HCEC 1CT (cell line): Measurements from ENCODE around the gene OGFOD2.

Source experiments
- DNase-seq: peaks from one replicate; pipeline ENCODE4 v3.0.0-alpha.2; 2017

Gene OGFOD2

DNA sequence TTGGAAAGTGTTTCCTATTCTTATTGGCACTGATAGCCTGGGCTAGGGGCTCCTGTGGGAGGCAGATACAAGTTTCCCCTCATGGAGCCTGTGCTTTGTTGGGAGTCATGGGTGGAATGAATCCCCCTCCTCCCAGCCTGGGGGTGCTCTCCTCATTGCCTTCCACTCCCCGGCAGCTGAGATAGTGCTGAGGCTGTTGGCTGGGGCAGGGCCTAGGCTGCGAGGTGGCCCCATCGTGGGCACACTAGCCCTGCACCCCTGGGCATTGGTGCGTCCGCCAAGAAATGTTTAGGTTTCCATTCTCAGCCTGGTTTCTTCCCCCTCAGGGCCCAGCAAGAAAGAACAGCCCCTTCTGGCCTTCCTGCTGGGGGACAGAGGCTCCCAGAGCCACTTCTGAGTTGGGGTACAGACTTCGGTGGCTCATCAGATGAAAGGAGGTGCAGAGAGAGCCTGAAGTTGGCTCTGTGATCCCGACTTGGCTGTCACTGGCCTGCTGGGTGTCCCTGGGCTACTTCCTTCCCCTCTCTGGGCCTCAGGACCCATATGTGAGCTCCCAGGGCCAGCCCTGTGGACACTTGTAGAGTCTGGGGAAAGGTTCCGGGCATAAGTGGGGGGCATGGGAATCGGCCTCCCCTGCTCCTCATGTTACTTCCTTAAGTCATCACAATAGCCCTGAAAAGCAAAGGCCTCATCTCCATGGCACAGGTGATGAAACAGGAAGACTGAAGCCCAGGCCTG is 2.8 kb downstream of the OGFOD2 start:
- DNase-seq, result no peak

DNA sequence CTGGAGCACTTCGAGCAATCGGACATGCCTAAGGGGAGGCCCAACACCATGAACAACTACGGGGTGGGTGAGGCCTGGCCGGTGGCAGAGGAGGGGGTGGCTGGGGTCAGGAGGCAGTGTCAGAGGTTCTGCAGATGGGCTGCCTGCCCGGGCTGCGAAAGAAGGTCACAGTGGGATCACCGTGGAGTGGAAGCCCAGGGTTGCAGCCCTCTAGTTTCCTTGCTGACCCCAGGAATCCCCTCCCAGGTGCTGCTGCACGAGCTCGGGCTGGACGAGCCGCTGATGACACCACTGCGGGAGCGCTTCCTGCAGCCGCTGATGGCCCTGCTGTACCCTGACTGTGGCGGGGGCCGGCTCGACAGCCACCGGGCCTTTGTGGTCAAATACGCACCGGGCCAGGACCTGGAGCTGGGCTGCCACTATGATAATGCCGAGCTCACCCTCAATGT is 3.5 kb downstream of the OGFOD2 start:
- no peak for DNase-seq

DNA sequence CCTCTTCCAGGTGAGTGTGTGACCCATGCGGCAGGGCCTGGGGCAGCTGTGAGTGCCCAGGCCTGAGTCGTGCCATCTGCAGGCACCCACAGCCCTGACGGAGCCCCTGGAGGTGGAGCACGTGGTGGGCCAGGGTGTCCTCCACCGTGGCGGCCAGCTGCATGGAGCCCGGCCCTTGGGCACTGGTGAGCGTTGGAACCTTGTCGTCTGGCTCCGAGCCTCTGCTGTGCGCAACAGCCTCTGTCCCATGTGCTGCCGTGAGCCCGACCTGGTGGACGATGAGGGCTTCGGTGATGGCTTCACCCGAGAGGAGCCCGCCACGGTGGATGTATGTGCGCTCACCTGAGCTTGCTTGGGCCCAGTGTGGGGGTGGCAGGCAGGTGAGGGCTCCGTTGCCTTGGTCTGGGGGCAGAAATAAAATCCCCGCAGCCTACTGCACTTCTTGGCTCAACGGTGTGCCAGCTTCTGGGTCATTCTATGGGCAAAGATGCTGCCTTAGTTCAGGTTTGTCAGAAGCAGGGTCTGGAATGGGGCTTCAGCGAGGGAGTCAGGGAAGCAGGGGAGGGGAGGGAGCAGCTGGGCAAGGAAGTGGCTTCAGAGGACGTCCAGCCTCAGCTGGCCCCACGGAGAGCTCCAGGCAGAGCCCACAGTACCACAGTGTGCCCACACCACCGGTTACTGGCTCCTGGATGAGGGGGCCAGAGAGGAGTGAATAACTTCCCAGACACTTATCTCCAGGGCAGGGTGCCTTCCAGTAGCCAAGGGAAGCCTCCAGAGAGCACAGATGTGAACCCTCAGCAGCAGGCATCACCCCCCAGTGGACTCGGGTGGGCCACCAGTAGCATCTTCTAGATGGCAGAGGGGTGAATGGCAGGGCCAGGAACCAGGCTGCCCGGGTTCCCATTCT is 4.2 kb downstream of the OGFOD2 start:
- DNase-seq, result no peak

DNA sequence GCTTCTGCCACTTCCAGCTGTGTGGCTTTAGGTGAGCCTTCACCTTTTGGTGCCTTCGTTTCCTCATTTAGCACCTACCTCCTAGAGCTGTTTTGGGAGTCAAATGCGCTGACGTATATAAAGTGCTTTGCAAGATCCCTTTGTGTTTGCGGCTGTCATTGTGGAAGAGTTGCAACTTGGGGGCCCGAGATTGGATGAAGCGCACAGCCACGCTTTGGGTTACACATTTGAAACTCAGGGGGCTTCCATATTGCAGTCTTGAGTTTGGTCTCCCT is 4.8 kb downstream of the OGFOD2 start:
- no peak for DNase-seq

DNA sequence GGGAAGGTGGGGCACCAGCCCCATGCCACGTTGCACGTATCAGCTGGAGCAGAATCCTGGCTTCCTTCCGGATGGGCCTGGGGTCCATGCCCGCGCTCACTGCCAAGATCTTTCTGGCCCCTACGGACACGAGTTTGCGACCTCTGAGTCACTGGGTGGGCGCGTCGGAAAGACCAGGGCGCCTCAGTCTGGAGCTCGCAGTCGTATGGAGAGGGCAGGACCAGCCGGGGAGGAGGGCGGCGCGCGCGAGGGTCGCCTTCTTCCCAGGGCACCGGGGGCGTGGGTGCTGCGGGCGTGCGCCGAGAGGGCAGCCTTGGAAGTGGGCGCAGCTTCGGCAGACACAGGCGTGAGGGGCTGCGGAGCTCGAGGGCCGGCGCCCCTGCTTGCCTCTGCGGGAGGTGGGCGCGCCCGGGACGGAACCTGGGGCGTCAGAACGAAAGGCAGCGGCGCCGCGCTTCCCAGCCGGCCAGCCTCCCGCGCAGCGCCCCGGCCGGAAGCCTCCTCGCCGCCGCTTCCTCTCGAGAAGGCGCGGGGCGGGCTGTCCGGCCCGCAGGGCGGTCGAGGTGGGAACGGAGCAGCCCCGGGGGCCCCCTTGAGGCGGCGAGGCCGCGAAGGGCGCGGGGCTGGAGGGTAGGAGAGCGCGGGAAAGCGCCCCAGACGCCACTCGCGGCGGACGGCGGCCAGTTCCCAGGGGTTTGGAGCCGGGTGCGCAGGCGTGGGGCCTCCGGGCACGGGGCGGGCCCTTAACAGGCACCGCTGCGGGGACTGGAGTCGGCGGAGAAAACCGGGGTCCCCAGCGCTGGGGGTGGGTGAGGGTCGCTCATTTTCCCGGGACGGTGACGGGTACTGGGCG is 5.4 kb downstream of the OGFOD2 start, which contains the start of gene ARL6IP4:
Gene ARL6IP4, plus strand, starts transcription at position 499 of the 853 bp plus-strand sequence. CDS start 459 bp downstream, outside the sequence.
- DNase-seq, result peak; percentile 69

DNA sequence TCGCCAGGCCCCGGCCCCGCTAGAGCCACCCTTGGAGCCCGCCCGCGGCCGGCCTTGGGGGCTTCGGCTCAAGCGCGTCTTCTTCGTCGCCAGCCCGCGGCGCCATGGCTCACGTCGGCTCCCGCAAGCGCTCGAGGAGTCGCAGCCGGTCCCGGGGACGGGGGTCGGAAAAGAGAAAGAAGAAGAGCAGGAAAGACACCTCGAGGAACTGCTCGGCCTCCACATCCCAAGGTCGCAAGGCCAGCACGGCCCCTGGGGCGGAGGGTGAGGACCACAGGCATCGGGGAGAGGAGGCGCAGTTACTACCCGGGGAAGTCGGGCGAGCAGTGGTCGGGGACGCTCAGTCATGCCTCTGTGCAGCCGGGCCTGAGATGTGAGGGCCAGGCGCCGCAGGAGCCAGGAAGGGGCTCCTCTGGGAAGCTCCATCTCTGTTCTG is 6.0 kb downstream of the OGFOD2 start:
- no peak for DNase-seq

DNA sequence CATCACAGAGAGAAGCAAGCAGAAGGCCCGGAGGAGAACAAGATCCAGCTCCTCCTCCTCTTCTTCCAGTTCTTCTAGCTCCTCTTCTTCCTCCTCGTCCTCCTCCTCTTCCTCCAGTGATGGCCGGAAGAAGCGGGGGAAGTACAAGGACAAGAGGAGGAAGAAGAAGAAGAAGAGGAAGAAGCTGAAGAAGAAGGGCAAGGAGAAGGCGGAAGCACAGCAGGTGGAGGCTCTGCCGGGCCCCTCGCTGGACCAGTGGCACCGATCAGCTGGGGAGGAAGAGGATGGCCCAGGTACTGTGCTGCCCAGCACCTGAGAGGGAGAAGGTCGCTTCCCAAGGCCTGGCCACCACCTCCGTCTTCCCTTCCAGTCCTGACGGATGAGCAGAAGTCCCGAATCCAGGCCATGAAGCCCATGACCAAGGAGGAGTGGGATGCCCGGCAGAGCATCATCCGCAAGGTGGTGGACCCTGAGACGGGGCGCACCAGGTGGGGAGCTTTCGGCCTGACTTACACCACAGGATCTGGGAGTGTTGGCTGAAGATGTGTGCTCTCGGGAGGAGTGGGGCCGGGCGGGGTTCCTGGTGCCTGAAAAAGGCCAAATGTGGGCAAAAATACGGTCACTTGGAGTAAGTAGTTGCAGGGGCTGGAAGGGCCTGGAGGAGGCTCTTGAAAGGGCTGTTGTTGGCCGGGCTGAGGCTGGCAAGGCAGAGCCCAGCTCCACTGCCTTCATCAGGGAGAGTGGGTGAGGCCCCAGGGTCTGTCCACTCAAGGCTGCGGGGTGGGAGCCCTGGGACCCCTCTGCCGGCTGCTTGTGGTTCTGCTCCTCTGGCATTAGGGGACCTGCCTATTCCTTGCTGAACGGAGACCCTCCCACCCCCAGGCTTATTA is 6.8 kb downstream of the OGFOD2 start:
- DNase-seq, result no peak

DNA sequence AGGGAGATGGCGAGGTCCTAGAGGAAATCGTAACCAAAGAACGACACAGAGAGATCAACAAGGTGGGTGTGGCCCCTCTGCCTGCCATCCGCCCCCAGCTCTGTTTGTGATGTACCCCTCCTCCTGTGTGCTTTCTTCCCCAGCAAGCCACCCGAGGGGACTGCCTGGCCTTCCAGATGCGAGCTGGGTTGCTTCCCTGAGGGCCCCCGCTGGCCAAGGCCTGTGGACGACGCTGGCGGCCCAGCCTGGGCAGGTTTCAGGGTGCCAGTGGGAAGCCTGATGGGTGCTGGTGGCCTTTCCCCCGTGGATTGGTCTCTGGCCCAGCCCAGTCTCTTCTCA is 7.4 kb downstream of the OGFOD2 start:
- DNase-seq, result no peak

DNA sequence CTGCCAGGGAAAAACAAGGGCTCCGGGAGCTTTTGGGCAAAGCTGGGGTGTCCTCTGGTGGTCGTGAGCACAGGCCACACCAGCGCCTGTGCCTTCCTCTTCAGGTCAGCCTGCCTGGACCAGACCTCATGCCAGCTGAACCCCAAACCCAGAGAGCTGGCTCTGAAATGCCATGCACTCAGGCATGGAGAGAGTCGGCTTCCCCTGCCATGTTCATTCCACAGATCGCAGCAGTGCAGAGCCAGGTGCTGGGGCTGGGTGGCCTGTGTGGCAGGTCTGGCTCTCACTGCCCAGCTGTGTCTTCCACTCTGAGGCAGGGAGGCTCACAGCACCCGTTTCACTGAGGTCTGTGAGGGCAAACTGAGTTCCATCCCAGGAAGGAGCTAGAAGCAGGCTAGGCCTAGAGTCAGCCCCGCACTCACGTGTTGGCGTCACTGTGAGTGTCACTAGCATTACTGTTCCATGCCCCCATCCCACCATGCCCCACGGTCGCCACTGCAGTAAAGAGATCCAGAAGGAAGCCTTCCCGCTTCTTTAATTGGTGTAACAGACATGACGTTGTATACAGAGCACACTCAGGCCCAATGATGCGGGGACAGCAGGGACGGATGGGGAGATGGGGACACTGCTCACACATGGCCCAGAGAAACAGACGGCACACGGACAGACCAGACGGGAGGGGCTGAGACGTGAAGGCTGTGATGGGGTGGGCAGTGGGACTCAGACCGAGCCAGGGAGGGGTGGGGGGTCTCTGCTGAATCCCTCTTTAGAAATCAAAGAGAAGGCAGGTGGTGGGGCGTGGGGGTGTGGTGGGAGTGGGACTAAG is 8.1 kb downstream of the OGFOD2 start:
- no peak for DNase-seq

DNA sequence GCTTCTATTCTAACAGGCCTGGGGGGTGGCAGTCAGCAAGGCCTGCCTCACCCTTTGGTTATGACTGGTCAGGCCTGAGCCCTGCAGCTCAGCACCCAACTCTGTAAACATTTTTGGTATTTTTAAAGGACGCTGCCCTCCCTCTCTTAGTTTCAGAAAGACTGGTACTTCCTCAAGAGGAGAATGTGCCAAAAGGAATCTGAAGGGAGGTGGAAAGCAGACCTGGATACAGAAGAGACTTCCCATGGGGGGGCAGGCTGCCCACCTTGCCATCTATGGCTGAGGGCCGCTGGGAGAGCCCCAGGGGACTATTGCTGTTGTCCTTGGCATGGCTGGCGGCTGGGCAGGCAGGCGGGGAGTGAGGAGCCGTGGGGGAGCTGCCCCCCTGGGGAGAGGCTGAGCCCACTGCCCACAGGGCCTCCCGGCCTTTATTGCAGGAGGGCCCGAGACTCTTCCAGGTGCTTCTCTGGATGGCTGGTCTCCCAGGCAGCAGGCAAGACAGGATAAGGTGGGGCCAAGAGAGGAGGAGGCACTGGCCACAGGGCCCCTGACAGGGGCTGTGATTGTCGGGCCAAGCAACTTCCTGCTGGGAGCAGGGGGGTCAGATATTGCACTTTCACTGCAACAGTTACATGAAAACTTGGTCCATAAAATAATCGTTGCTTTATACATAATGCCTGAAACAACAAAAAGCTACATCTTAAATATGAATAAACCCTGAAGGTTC is 8.9 kb downstream of the OGFOD2 start:
- DNase-seq, result no peak

DNA sequence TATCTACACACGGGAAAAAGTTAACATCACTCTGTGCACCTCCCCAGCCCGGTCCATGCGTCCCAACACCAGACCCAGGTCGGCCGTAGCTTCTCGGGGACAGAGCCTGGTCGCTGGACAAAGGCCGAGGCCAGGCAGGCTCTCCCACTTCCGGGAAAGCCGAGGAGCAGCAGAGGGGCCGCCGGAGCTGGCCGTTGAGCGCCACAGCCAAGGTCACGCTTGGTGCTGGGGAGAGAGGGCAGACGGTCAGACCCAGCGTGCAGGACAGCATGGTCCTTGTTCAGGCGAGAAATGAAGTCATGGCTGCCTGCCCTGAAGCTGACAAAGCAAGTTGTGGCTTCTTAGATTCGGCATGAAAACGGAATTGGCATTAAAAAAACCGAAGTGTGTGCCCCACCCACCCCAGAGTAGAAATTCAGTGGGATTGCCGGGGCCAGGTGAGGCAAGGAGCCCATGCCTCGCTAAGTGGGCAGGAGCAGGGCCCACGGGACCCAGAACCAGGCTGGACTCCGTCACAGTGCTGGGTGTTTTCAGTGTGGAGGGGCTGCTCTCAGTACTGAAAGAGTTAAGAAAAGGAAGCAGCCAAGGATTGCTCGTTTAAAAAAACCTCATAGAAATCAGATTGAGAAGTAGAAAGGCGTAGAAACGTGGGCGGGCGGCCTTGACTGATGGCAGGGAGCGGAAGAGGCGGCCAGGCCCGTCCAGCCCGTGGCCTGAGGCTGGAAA is 9.7 kb downstream of the OGFOD2 start:
- no peak for DNase-seq

DNA sequence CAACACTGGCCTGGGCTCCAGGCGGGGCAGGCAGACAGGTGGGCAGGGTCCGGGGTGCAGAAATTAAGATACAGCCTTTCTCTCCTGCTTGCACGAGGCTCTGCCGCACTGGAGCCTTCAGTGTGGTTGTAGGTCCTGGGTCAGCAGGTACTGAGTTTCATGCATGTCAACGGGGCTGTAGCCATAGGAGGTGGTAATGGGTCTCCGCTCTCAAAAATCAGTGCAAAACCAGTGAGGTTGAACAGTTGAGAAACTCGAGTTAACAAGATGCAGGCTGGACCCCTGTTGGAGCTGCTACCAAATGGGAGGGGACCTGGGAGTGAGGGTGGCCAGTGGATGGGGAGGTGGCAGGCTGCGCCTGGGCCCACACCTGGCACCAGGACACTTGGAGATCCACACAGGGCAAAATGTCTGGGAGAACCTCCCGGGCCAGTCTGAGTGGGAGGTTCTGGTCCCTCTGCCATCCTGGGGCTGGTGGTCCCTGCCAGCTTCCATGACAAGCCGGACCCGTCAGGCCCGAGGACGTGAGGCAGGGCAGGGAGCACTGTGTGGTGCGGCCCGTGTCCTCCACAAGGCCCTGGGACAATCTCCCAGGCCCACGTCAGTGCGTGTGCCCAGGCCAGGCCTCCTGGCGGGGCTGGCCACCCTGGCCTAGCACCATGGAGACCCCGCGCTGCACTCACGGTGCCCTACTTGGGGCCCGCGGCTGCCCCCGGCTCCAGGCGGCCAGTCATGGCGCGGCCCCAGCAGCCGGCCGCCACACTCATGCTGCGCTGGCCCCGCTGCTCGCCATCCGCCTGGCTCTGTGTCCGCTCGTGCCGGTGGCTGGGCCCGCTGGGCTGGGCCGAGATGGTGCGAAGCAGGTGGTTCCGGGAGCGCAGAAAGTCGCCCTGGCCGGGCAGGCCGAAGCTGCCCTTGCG is 10.6 kb downstream of the OGFOD2 start:
- no peak for DNase-seq

DNA sequence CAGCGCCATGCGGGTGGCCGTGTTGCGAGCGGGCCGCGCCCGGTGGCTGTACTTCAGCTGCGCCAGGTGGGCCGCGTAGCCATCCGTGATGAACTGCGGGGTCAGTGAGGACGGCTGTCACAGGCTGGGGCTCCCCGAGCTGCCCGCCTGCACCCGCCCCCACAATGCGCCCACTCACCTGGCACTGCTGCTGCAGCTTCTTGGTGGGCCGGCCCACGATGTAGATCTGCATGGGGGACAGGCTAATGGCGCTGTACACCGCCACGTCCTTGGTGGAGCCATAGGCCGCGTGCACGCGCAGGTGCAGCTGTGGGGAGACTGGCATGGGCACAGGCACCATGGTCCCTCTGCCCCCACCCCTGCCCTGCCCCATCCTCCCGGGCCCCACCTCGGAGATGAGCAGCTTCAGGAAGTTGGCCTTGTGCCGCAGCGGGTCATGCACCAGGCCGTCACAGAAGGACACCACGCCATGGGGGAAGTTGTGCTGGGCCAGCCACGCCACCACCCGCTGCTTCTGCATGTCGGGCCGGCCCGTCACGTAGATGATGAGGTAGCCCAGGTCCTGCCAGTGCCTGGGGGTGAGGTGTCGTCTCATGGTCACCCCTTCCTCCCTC is 11.3 kb downstream of the OGFOD2 start:
- no peak for DNase-seq

DNA sequence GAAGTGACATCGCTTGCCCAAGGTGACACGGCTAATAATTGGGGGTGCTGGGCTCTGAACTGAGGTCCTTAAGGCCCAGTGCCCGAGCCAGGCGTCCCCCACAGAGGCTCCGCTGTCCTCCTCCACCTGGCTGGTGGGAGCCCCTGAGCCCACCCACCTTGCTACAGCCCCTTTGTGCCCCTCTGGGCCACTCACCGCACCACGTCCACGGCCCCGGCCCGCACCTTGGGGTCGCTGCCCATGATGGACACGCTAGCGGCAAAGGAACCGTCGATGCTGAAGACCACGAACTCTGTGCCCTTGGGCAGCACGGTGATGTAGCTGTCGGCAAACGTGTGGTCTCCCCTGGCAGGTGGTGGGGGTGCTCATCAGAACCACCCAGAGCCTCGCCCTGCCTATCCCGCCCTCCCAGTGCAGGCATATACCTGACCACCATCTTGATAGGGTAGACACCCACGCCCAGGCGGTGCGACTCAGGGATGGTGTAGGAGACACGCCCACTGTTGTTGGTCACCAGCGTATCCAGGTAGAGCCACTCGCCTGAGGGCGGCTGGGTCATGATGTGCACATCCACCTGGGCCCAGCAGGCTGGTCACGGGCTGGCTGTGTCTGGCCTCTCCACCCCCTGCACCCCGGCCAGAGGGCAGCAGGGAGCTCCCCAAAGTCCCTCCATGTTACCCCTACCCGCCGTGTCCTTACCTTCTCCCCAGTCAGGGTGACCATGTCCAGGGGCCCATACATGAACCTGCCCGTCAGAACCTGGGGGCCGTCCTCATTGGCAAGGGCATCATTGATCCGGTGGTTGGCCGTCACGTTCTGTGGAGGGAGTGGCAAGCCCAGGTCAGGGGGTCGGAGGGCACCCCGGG is 12.3 kb downstream of the OGFOD2 start:
- no peak for DNase-seq

DNA sequence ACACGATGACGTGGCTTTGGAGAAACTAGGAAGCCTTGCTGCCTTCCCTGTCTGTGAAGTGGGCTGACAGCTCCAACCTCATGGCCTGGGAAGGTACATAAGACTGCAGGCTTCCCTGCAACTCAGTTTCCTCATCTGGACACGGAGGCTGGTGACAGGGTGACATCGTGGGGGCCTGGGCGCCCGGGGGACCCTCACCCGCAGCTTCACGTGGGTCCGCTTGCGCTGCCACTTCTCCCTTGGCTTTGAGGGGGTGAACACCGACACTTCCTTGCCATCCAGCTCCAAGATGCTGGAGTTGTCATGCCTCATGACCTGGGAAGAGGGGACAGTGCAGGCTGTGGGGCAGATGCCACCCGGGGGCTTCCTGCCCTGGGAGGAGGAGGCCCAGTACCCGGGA is 13.0 kb downstream of the OGFOD2 start:
- no peak for DNase-seq

DNA sequence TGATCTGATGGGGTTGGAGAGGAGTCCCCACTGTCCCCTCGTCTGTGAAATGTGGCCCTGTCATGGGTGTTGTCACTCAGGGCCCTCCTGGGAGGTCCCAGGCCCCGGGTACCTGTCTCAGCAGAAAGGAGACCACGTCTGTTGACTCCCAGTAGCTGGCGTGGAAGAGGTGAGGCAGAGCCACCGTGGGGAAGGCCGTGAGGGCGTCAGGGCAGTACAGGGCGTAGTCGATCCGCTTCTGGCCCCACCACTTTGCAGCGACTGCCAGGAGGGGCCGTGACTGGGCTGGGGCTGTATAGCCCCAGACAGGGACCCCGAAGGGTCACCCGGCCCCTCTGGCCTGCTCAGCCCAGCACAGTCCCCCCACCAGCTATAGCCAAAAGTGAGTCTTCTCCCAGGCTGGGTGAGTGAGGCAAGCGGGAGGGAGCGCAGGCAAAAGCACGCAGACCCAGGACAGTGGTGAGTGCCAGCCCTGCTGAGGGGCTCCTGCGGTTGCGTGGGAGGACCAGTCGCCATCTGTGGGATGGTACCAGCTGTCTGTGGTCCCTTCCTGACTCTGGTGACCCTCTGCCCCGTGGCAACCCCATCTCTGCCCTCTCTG is 13.7 kb downstream of the OGFOD2 start:
- DNase-seq, result no peak
